ENCODE measurements around the gene HECW1. TPM values are rescaled to one million over a fixed set of nuclear protein-coding genes. Genes with fewer than 3 reads are reported as not detected.

Gene HECW1
- total and polyA plus RNA-seq, 10 of the 15 experiments (the other 5 are each of a cell fraction or from before 2014, with no cell fraction given) = under 0.01 to 0.31 (median 0.04) TPM; not detected in 3

DNA sequence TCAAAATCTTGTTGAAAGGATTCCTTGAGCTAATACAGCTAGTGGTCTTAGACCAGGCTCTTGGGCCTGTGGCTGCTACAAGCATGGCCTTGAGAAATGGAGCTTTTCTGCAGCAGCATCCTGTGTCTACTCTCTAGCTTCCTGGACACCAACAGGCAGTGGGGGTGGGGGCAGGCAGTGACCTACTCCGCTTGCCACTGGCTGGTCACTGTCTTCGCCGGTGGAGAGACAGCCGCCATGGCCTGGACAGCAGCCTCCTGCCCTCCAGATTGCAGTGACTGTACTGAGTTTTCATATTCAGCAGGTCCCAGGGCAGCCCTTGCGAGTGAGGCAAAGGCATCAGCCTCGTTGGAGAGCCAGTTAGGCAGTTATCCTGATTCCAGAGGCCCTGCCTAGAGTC is 204.6 kb downstream of the HECW1 start:
- Histone ChIP-seq H3K36me3 (ENCODE audit: control insufficient read depth in 2 of 2, insufficient read depth in 2 of 2, low read length in 1 of 2) (no peaks in the 10 kb centered on the region), H3K27ac (ENCODE audit: control insufficient read depth, insufficient read depth) (no peak overlapping the region), H3K79me2 (ENCODE audit: control insufficient read depth, insufficient read depth, low read length) (no peaks in the 10 kb centered on the region), H3K9ac (ENCODE audit: control insufficient read depth, insufficient read depth, low read length) (no peak overlapping the region), H3K27me3 (replicated peaks in 1 of 2; ENCODE audit: control insufficient read depth in 2 of 2, insufficient read depth in 2 of 2, low read length in 1 of 2) (no peaks in the 10 kb centered on the region), H4K20me1 (ENCODE audit: control insufficient read depth, insufficient read depth) (no peaks in the 10 kb centered on the region), H3K4me1 (ENCODE audit: control insufficient read depth, insufficient read depth, low read length) (peaks cover 12% of the 10 kb centered on the region), H2AFZ (ENCODE audit: control insufficient read depth, low read depth, low read length) (no peak overlapping the region), H3K9me3 (replicated peaks; ENCODE audit: control insufficient read depth, insufficient read depth, low read length) (no peaks in the 10 kb centered on the region), H3K4me3 (no peak overlapping the region), H3K4me2 (ENCODE audit: control insufficient read depth, insufficient read depth) (no peak overlapping the region)
- ATAC-seq (no peak), DNase-seq (ENCODE audit: low read depth, low spot score) (no peak), FAIRE-seq (no peak)
- ChIA-PET SMC1A (ENCODE audit: uncharacterized antibody, unreplicated experiment) (interaction anchor here (1.0 to 5.0 kb wide), 6 partner anchors 9 to 125 kb away, joined by 3 to 57 read pairs (median 3); no protein-coding TSS in a partner anchor), CTCF (interaction anchor here (3.6 to 5.8 kb wide), 2 partner anchors 15 to 124 kb away, joined by 45 to 56 read pairs; no protein-coding TSS in a partner anchor), POLR2A (no interaction called here), RAD21 (ENCODE audit: unreplicated experiment) (interaction anchor here (0.8 to 7.8 kb wide), 6 partner anchors 9 to 266 kb away, joined by 3 to 69 read pairs (median 8); partner anchors contain the start of gene STK17A)
- WGBS (ENCODE audit: insufficient coverage, insufficient replicate concordance, low lambda C conversion rate, missing lambda C conversion rate) = 26% methylated on average over 6 of the region's 6 CpGs
- in situ Hi-C loops (cut with MboI) = loop anchor here (10.0 kb wide), 1 partner anchor 518 kb away; no protein-coding TSS in a partner anchor
- BruUV-seq (replicated peaks) = no TSS peak
- intact Hi-C loops (cut with micrococcal nuclease; ENCODE audit: unreplicated experiment) = loop anchor here (5.0 kb wide), 1 partner anchor 120 kb away; no protein-coding TSS in a partner anchor
- no peak for TF ChIP-seq RBBP5 (conservative IDR thresholded peaks at IDR 0.05)
- TF ChIP-seq, protein P1, sequence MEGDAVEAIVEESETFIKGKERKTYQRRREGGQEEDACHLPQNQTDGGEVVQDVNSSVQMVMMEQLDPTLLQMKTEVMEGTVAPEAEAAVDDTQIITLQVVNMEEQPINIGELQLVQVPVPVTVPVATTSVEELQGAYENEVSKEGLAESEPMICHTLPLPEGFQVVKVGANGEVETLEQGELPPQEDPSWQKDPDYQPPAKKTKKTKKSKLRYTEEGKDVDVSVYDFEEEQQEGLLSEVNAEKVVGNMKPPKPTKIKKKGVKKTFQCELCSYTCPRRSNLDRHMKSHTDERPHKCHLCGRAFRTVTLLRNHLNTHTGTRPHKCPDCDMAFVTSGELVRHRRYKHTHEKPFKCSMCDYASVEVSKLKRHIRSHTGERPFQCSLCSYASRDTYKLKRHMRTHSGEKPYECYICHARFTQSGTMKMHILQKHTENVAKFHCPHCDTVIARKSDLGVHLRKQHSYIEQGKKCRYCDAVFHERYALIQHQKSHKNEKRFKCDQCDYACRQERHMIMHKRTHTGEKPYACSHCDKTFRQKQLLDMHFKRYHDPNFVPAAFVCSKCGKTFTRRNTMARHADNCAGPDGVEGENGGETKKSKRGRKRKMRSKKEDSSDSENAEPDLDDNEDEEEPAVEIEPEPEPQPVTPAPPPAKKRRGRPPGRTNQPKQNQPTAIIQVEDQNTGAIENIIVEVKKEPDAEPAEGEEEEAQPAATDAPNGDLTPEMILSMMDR (IDR thresholded peaks at IDR 0.05 in 2 of 3, conservative IDR thresholded peaks at IDR 0.05 in 1 of 3; ENCODE audit: control insufficient read depth in 2 of 3, extremely low read depth in 1 of 3, insufficient read depth in 1 of 3, low read depth in 3 of 3, low read length in 3 of 3) = no peak
- TF ChIP-seq SKIL (IDR thresholded peaks at IDR 0.05; ENCODE audit: low read depth, poor library complexity, severe bottlenecking) = no peak
- TF ChIP-seq NFIC (IDR thresholded peaks at IDR 0.05; ENCODE audit: low read depth, low read length) = no peak
- TF ChIP-seq, protein P2, sequence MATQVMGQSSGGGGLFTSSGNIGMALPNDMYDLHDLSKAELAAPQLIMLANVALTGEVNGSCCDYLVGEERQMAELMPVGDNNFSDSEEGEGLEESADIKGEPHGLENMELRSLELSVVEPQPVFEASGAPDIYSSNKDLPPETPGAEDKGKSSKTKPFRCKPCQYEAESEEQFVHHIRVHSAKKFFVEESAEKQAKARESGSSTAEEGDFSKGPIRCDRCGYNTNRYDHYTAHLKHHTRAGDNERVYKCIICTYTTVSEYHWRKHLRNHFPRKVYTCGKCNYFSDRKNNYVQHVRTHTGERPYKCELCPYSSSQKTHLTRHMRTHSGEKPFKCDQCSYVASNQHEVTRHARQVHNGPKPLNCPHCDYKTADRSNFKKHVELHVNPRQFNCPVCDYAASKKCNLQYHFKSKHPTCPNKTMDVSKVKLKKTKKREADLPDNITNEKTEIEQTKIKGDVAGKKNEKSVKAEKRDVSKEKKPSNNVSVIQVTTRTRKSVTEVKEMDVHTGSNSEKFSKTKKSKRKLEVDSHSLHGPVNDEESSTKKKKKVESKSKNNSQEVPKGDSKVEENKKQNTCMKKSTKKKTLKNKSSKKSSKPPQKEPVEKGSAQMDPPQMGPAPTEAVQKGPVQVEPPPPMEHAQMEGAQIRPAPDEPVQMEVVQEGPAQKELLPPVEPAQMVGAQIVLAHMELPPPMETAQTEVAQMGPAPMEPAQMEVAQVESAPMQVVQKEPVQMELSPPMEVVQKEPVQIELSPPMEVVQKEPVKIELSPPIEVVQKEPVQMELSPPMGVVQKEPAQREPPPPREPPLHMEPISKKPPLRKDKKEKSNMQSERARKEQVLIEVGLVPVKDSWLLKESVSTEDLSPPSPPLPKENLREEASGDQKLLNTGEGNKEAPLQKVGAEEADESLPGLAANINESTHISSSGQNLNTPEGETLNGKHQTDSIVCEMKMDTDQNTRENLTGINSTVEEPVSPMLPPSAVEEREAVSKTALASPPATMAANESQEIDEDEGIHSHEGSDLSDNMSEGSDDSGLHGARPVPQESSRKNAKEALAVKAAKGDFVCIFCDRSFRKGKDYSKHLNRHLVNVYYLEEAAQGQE (IDR thresholded peaks at IDR 0.05; ENCODE audit: low read depth, low read length) = no peak
- no peak for TF ChIP-seq E4F1 (IDR thresholded peaks at IDR 0.05; ENCODE audit: borderline replicate concordance, partially characterized antibody)
- TF ChIP-seq NFXL1 (IDR thresholded peaks at IDR 0.05; ENCODE audit: borderline replicate concordance) = no peak
- TF ChIP-seq PBX3 (IDR thresholded peaks at IDR 0.05; ENCODE audit: insufficient replicate concordance, low read depth, low read length) = no peak
- no peak for TF ChIP-seq IRF4 (IDR thresholded peaks at IDR 0.05; ENCODE audit: low read depth, low read length)
- TF ChIP-seq ZBED1 (IDR thresholded peaks at IDR 0.05; ENCODE audit: borderline replicate concordance) = no peak
- no peak for TF ChIP-seq BACH1 (IDR thresholded peaks at IDR 0.05; ENCODE audit: borderline replicate concordance)
- no peak for TF ChIP-seq EED (IDR thresholded peaks at IDR 0.05; ENCODE audit: low read depth)

Data from GM12878 (cell line).